SK-N-SH (cell line): ENCODE measurements around the gene ENTPD8.

Source experiments
- EZH2phosphoT487 ChIP-seq: fragments of 200-600 bp; sonication (generic); IDR thresholded peaks from 2 replicates; pipeline ENCODE4 v1.6.1; 2017; ENCODE audit warnings: low read depth, mixed run types, mild to moderate bottlenecking, antibody characterized with exemption, moderate library complexity, borderline replicate concordance
- JUND ChIP-seq: IDR thresholded peaks from 2 replicates; pipeline ENCODE4 v1.4.0; 2012
- MXI1 ChIP-seq: IDR thresholded peaks from 2 replicates; pipeline ENCODE4 v1.6.1; 2012; ENCODE audit warnings: mild to moderate bottlenecking, low read depth, low read length, improper control_type of control experiment
- NFIC ChIP-seq: IDR thresholded peaks from 2 replicates; pipeline ENCODE4 v1.4.0; 2012; ENCODE audit warnings: borderline replicate concordance
- POLR2AphosphoS5 ChIP-seq: IDR thresholded peaks from 2 replicates; pipeline ENCODE4 v1.6.1; 2012; ENCODE audit warnings: low read depth, low read length
- TAF1 ChIP-seq: IDR thresholded peaks from 2 replicates; pipeline ENCODE4 v1.6.1; 2012; ENCODE audit warnings: low read depth, mild to moderate bottlenecking, low read length, moderate library complexity, borderline replicate concordance
- TF ChIP-seq, protein P1 (sequence below): fragments of 200-600 bp; sonication (generic); IDR thresholded peaks from 2 replicates; pipeline ENCODE4 v1.6.1; 2017; ENCODE audit warnings: antibody characterized with exemption, mild to moderate bottlenecking, moderate library complexity
- TF ChIP-seq, protein P2 (sequence below): IDR thresholded peaks from 2 replicates; pipeline ENCODE4 v1.4.0; 2012; ENCODE audit warnings: low read depth
- TF ChIP-seq, protein P3 (sequence below): IDR thresholded peaks from 2 replicates; pipeline ENCODE4 v1.6.1; 2012; ENCODE audit warnings: mild to moderate bottlenecking, low read depth, low read length, moderate library complexity

DNA sequence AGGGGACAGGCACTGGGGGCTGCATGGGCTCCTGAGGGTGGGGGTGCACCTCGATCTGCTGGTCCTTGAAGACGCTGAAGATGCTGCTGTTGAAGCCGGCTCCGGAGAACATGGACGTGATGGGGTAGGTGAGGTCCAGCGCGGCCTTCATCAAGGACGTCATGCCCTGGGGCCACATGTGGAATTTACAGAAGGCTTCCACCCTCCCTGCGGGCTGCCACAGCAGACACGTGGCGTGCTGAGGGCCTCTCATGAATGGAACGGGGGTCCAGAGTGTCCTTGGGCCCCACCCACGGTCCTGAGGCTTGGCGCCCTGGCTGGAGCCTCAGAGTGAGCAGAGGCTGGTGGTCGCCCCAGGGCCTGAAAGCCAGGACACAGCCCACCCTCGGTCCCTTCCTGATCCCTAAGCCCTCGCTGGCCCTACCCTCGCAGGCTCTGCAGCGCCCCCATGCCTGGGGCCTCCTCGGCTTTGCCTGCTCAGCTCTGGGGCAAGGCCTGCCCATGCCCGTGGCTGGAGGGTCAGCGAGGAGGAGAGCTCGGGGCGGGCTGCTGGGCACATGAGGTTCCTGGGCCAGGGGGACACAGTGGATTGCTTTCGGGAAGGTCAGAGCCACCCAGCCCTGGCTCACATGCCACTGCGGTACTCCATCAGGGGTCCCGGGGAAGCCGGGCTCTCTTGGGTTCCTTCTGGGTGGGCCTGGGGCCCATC is 23.3 kb upstream of the ENTPD8 start:
- TF ChIP-seq MXI1 (no peak), TAF1 (no peak), POLR2AphosphoS5 (no peak), EZH2phosphoT487 (no peak), JUND (no peak), NFIC (no peak)
- TF ChIP-seq, protein P1, sequence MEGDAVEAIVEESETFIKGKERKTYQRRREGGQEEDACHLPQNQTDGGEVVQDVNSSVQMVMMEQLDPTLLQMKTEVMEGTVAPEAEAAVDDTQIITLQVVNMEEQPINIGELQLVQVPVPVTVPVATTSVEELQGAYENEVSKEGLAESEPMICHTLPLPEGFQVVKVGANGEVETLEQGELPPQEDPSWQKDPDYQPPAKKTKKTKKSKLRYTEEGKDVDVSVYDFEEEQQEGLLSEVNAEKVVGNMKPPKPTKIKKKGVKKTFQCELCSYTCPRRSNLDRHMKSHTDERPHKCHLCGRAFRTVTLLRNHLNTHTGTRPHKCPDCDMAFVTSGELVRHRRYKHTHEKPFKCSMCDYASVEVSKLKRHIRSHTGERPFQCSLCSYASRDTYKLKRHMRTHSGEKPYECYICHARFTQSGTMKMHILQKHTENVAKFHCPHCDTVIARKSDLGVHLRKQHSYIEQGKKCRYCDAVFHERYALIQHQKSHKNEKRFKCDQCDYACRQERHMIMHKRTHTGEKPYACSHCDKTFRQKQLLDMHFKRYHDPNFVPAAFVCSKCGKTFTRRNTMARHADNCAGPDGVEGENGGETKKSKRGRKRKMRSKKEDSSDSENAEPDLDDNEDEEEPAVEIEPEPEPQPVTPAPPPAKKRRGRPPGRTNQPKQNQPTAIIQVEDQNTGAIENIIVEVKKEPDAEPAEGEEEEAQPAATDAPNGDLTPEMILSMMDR = no peak
- TF ChIP-seq, protein P2, sequence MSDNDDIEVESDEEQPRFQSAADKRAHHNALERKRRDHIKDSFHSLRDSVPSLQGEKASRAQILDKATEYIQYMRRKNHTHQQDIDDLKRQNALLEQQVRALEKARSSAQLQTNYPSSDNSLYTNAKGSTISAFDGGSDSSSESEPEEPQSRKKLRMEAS = no peak
- TF ChIP-seq, protein P3, sequence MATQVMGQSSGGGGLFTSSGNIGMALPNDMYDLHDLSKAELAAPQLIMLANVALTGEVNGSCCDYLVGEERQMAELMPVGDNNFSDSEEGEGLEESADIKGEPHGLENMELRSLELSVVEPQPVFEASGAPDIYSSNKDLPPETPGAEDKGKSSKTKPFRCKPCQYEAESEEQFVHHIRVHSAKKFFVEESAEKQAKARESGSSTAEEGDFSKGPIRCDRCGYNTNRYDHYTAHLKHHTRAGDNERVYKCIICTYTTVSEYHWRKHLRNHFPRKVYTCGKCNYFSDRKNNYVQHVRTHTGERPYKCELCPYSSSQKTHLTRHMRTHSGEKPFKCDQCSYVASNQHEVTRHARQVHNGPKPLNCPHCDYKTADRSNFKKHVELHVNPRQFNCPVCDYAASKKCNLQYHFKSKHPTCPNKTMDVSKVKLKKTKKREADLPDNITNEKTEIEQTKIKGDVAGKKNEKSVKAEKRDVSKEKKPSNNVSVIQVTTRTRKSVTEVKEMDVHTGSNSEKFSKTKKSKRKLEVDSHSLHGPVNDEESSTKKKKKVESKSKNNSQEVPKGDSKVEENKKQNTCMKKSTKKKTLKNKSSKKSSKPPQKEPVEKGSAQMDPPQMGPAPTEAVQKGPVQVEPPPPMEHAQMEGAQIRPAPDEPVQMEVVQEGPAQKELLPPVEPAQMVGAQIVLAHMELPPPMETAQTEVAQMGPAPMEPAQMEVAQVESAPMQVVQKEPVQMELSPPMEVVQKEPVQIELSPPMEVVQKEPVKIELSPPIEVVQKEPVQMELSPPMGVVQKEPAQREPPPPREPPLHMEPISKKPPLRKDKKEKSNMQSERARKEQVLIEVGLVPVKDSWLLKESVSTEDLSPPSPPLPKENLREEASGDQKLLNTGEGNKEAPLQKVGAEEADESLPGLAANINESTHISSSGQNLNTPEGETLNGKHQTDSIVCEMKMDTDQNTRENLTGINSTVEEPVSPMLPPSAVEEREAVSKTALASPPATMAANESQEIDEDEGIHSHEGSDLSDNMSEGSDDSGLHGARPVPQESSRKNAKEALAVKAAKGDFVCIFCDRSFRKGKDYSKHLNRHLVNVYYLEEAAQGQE = no peak
